Activated gamma-delta T cell (primary cell): ENCODE results near the gene PGK1.
"Not testable (repeated sequence)": the region's sequence is repeated elsewhere in the genome, so short reads cannot be mapped to it uniquely, and the experiment has no call there.

Source experiments
- DNase-seq: peaks from one replicate; lab custom pipeline; 2025; lab: John Stamatoyannopoulos, UW

PGK1 gene

DNA sequence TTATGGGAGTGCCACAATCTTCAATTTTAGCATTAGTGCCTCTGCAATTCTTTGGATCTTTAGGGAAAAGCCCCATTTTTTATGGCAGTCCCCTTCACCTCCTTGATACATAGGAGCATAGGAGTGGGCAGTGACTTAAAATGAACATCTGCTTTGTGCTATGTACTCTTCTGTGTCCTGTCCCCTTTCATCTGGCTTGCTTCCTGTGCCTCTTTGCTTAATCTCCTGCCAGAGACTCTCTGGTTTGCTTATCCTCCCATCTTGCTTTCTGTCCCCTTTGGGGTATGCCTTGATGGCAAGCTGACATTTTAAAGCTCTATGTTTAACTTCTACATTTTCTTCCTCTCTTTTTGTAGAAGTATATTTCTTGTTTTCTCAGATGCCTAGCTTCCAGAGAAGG, 12.3 kb downstream of the PGK1 start:
- DNase-seq: no peak

DNA sequence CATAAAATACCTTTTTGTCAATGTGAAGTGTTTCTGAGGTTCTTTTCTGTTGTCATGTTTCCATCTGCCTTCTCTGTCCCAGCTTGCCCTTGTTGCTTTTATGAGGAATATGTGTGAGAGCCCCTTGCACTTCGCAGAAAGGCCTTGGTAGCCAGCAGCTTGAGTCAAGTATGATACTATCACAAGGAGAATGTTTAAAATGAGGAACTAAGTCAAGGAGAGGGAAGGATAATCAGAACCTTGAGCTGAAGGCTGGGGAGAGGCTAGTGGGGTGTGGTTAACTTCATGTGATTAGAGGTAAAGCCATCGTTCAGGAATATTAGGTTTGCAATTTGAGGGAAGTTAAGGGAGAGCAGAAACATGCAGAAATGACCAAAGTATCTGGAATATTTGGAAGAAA, 12.7 kb downstream of the PGK1 start:
- DNase-seq: no peak

DNA sequence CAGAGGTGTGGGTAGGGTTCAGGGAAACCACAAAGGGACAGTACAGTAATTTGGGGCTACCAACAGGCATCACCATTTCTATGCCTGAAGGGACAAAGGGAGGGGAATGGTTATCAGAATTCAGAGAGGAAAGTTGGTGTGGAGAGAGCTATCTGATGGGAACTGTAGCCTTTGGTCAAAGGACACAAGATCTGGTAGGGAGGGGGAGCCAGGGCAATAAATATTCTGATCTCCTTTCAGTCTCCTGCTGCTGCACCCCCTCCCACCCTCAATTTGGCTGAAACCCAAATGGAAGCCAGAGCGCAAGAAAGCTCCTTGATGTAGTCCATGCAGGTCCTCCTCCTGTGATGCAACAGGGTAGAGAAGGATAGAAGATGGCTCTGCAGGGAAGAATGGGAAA, 14.6 kb downstream of the PGK1 start:
- DNase-seq: no peak

DNA sequence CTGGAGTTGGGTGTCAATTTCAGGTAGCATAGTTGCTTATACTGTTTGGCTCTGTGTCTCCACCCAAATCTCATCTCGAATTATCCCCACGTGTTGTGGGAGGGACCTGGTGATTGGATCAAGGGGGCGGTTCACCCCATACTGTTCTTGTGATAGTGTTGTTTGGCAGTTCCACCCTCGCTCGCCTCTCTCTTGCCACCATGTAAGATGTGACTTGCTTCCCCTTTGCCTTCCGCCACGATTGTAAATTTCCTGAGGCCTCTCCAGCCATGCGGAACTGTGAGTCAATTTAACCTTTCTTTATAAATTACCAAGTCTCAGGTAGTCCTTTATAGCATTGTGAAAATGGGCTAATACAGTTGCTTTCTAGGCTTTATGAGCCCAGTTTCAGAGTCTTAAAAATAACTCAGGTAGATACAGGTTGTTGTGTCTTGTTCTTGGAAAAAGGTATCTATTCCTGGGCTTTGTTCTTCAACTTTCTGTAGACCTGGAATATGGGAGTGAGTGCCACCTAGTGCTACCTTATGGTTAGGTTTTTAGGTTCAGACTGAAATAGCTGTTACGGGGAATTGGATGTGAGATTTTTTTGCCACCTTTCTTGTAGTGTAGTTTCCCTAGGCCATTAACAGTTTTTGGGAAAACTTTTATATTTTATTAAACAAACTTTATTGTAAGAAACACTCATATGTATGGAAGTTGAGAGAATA, 15.6 kb downstream of the PGK1 start:
- DNase-seq: no peak

DNA sequence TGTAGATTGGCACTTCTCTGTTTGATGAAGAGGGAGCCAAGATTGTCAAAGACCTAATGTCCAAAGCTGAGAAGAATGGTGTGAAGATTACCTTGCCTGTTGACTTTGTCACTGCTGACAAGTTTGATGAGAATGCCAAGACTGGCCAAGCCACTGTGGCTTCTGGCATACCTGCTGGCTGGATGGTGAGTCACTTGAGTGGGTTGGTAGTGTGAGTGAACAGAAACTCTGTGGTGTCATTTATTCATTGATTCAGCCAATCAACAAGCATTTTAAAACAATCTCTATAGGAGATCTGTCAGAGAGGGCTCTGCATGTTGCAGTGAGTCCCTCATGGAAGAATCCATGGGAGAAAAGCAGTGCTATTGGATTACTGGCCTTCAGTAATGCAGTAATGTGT, 19.1 kb downstream of the PGK1 start:
- no peak for DNase-seq

DNA sequence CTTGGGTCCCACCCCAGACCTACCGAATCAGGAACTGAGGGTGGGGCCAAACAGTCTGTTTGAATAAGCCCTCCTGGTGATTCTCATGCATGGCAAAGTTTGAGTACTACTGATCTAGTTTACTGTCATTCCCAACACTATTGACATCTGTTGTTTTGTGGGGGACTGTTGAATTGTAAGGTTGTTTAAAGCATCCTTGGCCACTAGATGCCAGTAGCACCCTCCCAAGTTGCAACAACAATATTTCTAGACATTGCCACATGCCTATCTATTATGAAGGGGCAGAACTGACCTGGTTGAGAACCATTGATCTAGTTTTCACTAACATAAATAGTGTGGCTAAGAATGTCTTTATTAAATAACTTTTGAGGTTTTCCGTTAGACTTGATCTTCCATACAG, 20.3 kb downstream of the PGK1 start:
- no peak for DNase-seq

DNA sequence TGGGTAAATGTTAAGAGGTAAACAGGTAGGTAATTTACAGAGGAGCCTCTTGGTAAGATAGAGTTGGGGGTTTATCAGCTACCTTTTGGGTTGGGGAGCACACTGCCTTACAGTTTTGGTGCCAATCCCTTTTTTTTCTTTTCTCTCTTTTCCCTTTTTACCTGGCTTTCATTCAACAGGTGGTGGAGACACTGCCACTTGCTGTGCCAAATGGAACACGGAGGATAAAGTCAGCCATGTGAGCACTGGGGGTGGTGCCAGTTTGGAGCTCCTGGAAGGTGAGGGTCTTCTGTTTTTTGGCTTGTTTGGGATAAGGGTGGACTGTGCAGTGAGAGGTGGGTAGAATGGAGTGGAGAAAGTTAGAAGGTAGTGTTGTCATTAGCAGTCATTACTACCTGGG, 21.1 kb downstream of the PGK1 start:
- DNase-seq: no peak

DNA sequence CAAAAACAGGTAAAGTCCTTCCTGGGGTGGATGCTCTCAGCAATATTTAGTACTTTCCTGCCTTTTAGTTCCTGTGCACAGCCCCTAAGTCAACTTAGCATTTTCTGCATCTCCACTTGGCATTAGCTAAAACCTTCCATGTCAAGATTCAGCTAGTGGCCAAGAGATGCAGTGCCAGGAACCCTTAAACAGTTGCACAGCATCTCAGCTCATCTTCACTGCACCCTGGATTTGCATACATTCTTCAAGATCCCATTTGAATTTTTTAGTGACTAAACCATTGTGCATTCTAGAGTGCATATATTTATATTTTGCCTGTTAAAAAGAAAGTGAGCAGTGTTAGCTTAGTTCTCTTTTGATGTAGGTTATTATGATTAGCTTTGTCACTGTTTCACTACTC, 21.7 kb downstream of the PGK1 start:
- not testable (repeated sequence) for DNase-seq

DNA sequence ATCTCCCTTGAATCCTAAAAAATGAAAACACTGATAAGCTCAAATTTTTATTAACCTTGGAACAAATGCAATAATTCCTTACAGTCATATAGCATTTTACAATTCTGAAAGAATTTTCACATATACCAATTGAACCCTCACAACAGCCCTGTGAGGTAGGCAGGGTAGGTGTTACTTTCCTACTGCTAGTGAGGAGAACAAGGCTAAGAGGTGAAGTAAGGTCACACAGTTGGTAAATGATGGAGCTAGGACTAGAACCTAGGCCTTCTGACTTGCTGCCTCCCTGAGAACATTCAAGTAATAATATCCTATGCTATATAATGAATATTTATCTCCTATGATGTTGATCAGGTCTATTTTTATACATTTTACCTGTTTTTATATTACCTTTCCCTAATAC, 25.7 kb downstream of the PGK1 start:
- no peak for DNase-seq

DNA sequence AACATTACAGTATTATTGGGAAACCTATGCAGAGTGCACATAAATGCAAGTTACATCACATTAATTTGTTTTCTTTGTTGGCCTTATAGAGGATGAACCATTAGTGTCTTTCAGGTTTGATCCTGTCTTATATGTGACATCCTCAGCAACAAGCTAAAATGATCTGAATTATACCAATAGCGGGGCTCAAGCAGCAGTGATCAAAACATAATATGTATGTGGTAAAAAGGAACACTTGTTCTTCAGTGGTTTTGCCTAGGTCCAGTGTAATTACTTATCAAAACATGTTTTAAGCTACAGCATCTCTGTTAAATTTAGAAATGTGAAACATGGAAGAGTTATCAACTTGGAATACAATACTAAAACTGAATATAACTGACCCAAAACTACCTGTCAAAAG, 26.3 kb downstream of the PGK1 start:
- DNase-seq: no peak

DNA sequence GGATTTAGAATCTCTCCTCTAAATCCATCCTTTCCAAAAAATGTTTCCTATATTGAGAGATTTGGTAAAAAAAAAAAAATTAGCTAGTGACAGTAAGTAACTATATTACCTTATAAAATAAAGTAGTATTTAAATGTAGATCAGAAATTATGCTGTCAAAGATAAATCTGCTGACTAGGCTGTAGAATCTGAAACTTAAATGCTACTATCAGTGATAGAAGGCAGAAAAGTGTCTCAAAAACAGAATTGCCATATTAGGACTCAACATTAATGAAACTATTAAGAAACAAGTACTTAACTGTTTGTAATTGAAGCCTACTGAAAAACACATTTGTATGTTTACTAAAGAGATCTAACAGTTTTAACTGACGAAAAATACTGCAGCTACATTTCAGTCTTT, 27.1 kb downstream of the PGK1 start:
- DNase-seq: no peak

DNA sequence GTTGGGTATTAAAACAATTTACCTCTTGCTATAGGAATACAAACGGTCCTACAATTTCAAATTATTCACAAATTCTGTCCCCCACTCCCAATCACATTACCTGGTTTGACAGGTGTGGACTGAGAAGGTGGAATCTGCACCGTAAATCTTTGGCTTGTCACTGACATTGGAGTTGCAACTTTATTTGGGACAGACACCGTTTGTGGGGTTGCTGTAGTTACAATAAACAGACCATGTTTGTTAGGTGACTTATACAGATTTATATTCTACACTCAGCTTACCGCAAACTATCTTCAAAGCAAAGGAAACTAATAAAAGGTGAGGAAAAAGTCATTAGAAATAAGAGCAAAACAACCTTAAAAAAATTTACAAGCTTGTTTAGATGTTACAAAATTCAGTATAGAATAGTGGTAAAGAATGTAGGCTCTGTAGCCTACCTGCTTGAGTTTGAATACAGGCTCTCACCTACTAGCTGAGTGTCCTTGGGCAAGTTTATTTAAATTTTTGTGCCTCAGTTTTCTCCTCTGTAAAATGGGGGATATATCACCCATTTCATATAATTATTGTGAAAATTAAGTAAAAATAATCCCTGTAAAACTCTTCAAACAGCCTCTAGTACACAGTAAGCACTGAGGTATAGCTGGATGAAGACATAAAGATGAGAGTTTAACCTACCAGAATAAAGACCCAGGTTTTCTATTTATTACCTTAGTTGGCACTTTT, 29.4 kb downstream of the PGK1 start:
- no peak for DNase-seq

DNA sequence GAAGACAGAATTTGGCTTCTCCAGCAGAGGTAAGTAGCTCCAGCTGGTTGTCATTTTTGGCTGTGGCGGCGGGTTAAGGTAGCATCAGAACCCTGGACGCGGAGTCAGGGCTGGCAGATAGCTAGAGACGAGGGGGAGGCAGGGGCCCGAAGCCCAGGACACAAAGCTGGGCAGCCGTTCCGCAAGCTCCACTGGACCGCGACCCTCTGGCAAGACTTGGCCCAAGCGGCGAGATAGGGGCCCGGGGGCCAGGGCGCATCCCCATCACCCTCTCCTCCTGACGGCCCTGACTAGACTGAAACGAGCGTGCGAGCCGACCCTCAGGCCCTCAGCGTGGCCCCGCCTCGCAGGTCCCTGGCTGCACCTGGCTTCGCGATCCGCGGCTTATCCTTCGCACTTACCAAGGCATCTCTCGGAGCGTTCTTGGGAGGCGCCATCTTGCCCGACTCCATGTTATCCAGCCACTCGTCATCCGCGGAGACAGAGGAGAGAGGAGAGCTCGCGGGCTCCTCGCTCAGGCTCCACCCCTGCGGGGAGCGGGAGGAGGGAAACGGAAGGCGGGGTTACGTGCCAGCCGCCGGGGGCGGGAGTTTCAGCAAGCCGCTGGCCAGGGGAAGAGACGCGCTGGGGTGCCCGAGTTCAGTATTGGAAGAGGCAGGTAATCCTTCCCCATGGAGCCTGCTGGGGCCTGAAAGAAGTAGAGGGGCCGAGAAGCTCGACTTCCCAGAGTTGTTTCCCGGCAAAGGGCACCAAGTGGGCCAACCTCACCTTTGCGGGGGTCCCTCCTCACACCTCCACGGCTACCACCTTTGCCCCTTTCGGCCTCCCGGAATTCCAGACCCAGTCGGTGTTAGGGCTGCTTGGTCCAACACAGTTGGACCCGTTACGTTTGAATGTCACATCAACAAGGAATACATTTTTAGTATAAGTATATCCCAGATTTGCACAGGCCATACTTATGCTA, 35.4 kb downstream of the PGK1 start, which contains the start of gene TAF9B:
Gene TAF9B, minus strand, starts transcription at position 491 of the 964 bp plus-strand sequence. Its CDS starts 39 bp downstream, at position 452.
- DNase-seq: peak; percentile 54

DNA sequence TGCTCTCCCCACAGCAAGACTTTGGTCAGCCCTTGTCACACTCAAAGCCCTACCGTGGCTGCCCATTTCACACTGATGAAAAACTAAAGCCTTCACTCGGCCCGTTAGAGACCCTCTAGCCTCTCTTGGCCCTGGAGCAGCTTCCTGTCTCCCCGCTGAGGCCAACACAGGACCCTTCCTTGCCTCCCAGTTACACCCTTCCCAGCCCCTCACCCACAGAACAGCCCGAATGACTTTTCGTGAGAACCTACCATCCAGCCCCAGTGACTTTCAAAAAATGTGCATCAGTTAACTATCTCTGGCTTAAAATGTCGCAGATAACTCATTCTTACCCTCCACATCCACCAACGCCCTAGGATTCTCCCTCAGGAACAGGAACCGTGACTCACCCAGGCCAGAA, 36.2 kb downstream of the PGK1 start:
- DNase-seq: no peak

DNA sequence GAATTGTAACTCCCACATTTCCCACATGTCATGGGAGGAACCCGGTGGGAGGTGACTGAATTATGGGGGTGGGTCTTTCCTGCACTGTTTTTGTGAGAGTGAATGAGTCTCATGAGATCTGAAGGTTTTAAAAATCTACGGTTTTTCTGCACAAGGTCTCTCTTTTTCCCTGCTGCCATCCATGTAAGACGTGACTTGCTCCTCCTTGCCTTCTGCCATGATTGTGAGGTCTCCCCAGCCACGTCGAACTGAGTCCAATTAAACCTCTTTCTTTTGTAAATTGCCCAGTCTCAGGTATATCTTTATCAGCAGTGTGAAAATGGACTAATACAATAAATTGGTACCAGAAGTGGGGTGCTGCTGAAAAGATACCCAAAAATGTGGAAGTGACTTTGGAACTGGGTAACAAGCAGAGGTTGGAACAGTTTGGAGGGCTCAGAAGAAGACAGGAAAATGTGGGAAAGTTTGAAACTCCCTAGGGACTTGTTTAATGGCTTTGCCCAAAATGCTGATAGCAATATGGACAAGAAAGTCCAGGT, 43.0 kb downstream of the PGK1 start:
- not testable (repeated sequence) for DNase-seq

DNA sequence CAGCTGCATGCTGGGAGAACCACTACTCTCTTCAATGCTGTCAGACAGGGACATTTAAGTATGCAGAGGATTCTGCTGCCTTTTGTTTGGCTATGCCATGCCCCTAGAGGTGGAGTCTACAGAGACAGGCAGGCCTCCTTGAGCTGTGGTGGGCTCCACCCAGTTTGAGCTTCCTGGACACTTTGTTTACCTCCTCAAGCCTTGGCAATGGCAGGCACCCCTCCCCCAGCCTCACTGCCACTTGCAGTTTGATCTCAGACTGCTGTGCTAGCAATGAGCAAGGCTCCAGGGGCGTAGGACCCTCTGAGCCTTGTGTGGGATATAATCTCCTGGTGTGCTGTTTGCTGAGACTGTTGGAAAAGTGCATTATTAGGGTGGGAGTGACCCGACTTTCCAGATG, 53.3 kb downstream of the PGK1 start:
- DNase-seq: not testable (repeated sequence)

DNA sequence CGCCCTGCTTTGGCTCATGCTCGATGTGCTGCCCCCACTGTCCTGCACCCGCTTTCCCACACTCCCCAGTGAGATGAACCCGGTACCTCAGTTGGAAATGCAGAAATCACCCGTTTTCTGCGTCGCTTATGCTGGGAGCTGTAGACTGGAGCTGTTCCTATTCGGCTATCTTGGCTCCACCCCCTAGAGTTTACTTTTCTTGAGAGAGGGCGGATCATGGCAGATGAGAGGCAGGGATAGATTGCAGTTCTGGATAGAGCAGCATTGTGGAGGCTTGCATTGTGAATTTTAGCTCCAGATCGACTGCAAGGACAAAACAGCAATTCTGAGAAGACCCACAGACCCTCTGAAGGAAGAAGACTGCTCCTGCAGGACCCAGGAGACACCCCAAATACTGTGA, 53.8 kb downstream of the PGK1 start:
- DNase-seq: not testable (repeated sequence)

DNA sequence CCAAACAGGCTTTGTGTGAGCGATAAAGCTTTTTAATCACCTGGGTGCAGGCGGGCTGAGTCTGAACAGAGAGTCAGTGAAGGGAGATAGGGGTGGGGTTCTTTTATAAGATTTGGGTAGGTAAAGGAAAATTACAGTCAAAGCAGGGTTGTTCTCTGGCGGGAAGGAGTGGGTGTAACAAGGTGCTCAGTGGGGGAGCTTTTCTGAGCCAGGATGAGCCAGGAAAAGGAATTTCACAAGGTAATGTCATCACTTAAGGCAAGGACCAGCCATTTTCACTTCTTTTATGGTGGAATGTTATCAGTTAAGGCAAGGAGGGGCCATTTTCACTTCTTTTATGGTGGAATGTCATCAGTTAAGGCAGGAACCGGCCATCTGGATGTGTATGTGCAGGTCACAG, 56.7 kb downstream of the PGK1 start:
- DNase-seq: not testable (repeated sequence)

DNA sequence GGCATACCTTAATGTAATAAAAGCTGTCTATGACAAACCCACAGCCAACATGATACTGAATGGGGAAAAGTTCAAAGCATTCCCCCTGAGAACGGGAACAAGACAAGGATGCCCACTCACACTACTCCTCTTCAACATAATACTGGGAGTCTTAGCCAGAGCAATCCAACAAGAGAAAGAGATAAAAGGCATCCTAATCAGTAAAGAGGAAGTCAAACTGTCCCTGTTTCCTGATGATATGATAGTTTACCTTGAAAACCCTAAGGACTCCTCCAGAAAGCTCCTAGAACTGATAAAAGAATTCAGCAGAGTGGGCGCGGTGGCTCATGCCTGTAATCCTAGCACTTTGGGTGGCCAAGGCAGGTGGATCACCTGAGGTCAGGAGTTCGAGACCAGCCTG, 59.1 kb downstream of the PGK1 start:
- not testable (repeated sequence) for DNase-seq

DNA sequence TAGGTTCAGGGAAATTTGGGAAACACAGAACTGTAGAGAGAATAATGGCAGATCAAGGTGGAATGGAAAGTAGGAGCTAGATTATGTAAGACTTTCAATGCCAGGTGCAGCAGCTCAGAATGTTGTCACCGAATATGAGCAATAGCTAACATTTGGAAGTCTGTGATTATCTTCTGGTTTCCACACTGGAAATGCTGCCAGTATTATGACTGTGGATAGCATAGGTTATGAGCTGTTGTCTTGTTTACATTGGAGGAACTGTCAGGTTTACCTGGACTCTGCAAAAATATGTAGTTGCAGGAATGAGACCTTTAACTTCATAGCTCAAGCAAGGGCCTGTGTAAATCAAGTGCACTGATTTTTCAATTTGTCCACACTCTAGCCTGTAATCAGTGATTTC, 61.4 kb downstream of the PGK1 start:
- no peak for DNase-seq

DNA sequence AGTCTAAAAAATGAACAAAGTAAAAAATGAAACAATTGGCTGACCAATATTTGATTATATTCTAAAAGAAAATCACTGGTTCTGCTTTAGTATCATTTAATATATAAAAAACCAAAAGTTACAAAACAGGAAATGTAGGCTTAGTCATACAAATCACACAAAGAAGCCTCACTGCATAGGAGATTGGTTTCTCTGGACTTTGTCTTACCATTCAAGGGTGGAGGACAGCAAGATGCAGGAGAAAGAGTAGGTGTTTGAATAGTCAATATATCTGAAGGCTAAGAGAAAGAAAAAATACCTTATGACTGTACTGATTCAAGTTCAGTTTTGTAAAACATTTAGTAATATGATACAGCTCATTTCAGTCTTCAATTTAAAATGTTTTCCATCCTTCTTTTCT, 64.0 kb downstream of the PGK1 start:
- DNase-seq: no peak
